Spinal cord (tissue), 10 donors: ENCODE data around the gene GMDS. TPM values are rescaled to one million over a fixed set of nuclear protein-coding genes. Genes with fewer than 3 reads are reported as not detected.

Experiments used
- DNase-seq, 6 donors: peaks; one replicate each; pipeline versions ENCODE4 v3.0.0 to v3.0.0-alpha.2; 2013 to 2015; ENCODE audit warnings: low spot score in 6 of 6, low read depth in 4 of 6
- H3K27ac ChIP-seq: one replicate; pipeline ENCODE4 v1.5.1; 2013; ENCODE audit warnings: low read depth, low read length, control low read depth
- H3K27me3 ChIP-seq: one replicate; pipeline ENCODE4 v1.6.1; 2013; ENCODE audit warnings: low read length; ENCODE audit not compliant: control insufficient read depth, insufficient read depth
- H3K36me3 ChIP-seq: one replicate; pipeline ENCODE4 v1.6.1; 2013; ENCODE audit warnings: low read length; ENCODE audit not compliant: control insufficient read depth, insufficient read depth
- H3K4me1 ChIP-seq: one replicate; pipeline ENCODE4 v1.6.1; 2013; ENCODE audit warnings: low read length; ENCODE audit not compliant: control insufficient read depth, insufficient read depth
- H3K4me3 ChIP-seq: one replicate; pipeline ENCODE4 v1.5.1; 2013; ENCODE audit warnings: low read depth, low read length, control low read depth
- H3K9me3 ChIP-seq: one replicate; pipeline ENCODE4 v1.6.1; 2013; ENCODE audit warnings: low read length; ENCODE audit not compliant: control insufficient read depth, insufficient read depth
- WGBS: methylation state at CpG from one replicate; pipeline ENCODE4 v1.1.5; 2013; ENCODE audit warnings: missing lambda C conversion rate; ENCODE audit not compliant: insufficient coverage; 5-methylcytosine and 5-hydroxymethylcytosine counted together
- polyA plus RNA-seq, 2 donors: library from polyadenylated mRNA; unstranded; fragments of 120-200 nt; gene quantifications; one replicate each; pipeline ENCODE4 v1.2.1, GENCODE V29; 2013; ENCODE audit not compliant: insufficient read length in 2 of 2
- total RNA-seq, 2 donors: library from RNA; depleted of rRNA in 1 of 2; stranded (reverse); fragments of 120-200 nt in 1 of 2; fragments of >200 nt in 1 of 2; gene quantifications; one replicate each; pipeline versions ENCODE4 v1.2.3 to v1.2.4, GENCODE V29; 2013 to 2014
- donor health status: healthy.

GMDS gene
- total and polyA plus RNA-seq, 4 donors = 35.3 to 87.4 (median 49.6) TPM

DNA sequence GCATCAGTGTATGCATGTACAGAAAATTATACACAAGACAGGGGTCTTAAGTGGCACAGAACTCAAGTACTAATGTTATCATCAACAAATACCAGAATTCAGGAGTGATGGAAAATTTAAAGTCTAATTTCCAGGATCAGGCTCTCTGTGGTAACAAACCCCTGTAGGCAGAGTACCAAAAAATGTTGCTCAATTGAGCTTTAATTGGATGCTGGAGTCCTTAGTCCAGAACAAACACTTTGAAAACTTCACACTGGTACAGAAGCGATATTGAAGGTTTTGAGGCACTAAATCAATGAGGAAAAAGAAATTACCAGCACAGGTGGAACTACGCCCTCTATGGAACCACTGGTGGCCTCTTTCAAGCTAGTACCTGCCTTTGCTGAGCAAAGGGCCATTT lies 522.6 kb downstream of the GMDS start:
- H3K27ac ChIP-seq = no peak overlapping the region
- H3K9me3 ChIP-seq = no peaks in the 10 kb centered on the region
- no peaks in the 10 kb centered on the region for H3K4me1 ChIP-seq
- no peak overlapping the region for H3K4me3 ChIP-seq
- 86% methylated on average over 1 of the region's 2 CpGs for WGBS
- peaks cover 2% of the 10 kb centered on the region for H3K36me3 ChIP-seq
- no peak for DNase-seq
- H3K27me3 ChIP-seq = no peaks in the 10 kb centered on the region

DNA sequence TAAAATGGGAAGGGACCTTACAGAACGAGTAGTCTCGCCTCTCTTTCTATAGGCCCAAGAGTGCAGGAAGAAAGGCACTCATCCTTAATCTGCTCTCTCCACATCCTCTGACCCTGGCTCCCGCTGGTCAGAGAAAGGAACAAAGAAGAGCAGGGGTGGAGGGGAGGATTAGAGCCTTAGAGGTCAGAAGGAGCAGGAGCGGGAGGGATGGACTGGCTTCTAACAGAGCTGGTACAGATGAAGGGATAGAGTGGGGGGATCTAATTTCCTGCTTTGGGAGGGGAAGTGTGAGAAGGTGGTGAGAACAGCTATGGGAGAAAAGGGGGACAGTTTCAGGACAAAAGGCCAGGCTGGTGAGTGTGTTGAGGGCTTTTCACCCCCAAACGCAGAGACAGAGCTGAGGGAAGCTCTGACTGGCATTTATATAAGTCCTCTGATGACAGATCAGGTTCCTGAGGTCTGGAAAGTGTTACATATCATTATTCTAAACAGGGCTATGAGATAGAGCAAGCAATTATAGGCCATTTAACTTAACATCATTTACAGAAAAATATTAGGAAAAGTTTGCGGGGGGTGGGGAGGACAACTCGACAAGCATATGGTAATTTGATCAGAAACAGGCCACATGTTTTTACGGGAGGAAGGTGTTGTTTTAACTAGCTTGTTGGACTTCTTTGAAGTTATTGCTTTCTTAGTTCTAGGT lies 524.6 kb downstream of the GMDS start:
- Histone ChIP-seq H3K27ac (no peak overlapping the region), H3K36me3 (peaks cover 2% of the 10 kb centered on the region), H3K4me1 (no peaks in the 10 kb centered on the region), H3K4me3 (no peak overlapping the region), H3K9me3 (no peaks in the 10 kb centered on the region), H3K27me3 (no peaks in the 10 kb centered on the region)
- 93% methylated on average over 1 of the region's 8 CpGs for WGBS
- DNase-seq = no peak

GRCh38 chr6:1719922-1720321 lies 525.5 kb downstream of the GMDS start:
- DNase-seq = no peak
- Histone ChIP-seq H3K4me3 (no peak overlapping the region), H3K36me3 (peaks cover 2% of the 10 kb centered on the region), H3K27me3 (no peaks in the 10 kb centered on the region), H3K4me1 (no peaks in the 10 kb centered on the region), H3K27ac (no peak overlapping the region), H3K9me3 (no peaks in the 10 kb centered on the region)
- WGBS = 80% methylated on average over 1 of the region's 3 CpGs

GRCh38 chr6:1716868-1717267 lies 528.5 kb downstream of the GMDS start:
- DNase-seq = no peak
- Histone ChIP-seq H3K36me3 (no peaks in the 10 kb centered on the region), H3K27me3 (no peaks in the 10 kb centered on the region), H3K4me1 (no peaks in the 10 kb centered on the region), H3K27ac (no peak overlapping the region), H3K9me3 (no peaks in the 10 kb centered on the region), H3K4me3 (no peak overlapping the region)
- 100% methylated on average over 1 of the region's 5 CpGs for whole genome bisulfite sequencing

- Histone ChIP-seq H3K27me3 (no peaks in the 10 kb centered on the region), H3K36me3 (no peaks in the 10 kb centered on the region), H3K4me3 (no peak overlapping the region), H3K27ac (no peak overlapping the region), H3K4me1 (no peaks in the 10 kb centered on the region), H3K9me3 (no peaks in the 10 kb centered on the region)
- no peak for DNase-seq
- WGBS = 76% methylated on average over 5 of the region's 5 CpGs
These were observed 529.0 kb downstream of the GMDS start for GRCh38 chr6:1716396-1716795.

DNA sequence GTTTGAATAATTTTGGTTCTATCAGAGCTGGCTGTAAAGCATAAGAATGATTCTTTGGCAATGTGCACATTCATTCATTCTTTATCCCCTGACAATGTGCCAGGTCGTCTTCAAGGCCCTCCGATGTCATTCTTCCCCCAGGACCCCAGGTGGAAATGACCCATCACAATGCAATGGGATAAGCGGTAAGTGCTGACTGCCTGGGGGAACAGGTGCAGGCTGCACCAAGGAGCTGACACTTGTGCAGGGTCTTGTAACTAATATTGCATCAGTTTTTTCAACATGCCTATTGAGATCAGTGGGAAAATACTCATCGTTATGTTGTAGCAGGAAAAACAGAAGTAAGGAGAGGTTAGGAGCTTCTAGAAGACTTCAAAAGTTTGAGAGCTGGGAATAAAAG lies 530.1 kb downstream of the GMDS start:
- H3K27me3 ChIP-seq = no peaks in the 10 kb centered on the region
- no peak overlapping the region for H3K4me3 ChIP-seq
- H3K27ac ChIP-seq = no peak overlapping the region
- DNase-seq = no peak
- WGBS = 100% methylated on average over 1 of the region's 4 CpGs
- H3K9me3 ChIP-seq = no peaks in the 10 kb centered on the region
- no peaks in the 10 kb centered on the region for H3K4me1 ChIP-seq
- H3K36me3 ChIP-seq = no peaks in the 10 kb centered on the region

DNA sequence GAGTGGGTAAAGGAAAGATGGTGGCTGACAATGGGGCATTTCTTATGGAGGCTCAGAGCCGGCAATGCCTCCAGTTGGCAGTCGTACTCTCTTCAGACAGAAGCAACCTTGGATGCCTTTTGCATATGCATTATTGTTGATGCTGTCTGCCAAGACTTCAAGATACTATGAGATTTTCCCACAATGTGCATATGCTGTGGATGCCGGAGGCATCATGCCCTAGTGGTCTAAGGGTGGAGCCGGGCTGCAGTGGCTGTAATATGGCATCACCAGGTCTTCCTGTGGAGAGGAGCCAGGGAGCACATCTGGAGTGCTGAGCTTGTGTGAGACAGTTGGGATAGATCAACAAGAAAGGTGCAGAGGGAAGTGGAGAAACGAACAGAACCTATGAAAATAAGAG lies 530.8 kb downstream of the GMDS start:
- no peak overlapping the region for H3K27ac ChIP-seq
- WGBS = 80% methylated on average over 4 of the region's 5 CpGs
- no peak overlapping the region for H3K4me3 ChIP-seq
- no peaks in the 10 kb centered on the region for H3K9me3 ChIP-seq
- H3K27me3 ChIP-seq = no peaks in the 10 kb centered on the region
- H3K36me3 ChIP-seq = no peaks in the 10 kb centered on the region
- no peak for DNase-seq
- no peaks in the 10 kb centered on the region for H3K4me1 ChIP-seq

GRCh38 chr6:1713016-1713600 lies 532.3 kb downstream of the GMDS start:
- Histone ChIP-seq H3K4me3 (no peak overlapping the region), H3K4me1 (no peaks in the 10 kb centered on the region), H3K36me3 (no peaks in the 10 kb centered on the region), H3K27ac (no peak overlapping the region), H3K27me3 (no peaks in the 10 kb centered on the region), H3K9me3 (no peaks in the 10 kb centered on the region)
- 84% methylated on average over 10 of the region's 16 CpGs for WGBS
- DNase-seq = no peak

DNA sequence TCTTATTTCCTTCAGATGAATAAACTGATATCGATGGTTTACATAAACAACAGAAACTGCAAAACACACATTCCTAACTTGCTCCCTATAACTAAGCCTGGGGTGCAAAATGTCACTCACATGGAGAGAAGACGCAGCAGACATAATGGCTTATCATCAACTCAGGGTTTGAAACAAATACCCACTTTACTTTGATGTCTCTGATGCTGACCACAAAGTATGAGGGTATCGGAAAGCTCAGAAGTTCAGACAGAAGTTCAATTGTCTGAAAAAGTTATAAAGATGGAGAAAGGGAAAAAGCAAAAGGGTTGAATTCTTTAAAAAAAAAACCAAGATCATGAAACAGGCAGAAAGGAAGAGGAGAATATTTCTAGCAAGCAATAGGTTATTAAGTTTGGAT lies 533.0 kb downstream of the GMDS start:
- no CpG with 5 or more reads among the region's 3 CpGs for WGBS
- Histone ChIP-seq H3K4me1 (no peaks in the 10 kb centered on the region), H3K27ac (no peak overlapping the region), H3K4me3 (no peak overlapping the region), H3K36me3 (no peaks in the 10 kb centered on the region), H3K27me3 (no peaks in the 10 kb centered on the region), H3K9me3 (no peaks in the 10 kb centered on the region)
- DNase-seq = no peak

DNA sequence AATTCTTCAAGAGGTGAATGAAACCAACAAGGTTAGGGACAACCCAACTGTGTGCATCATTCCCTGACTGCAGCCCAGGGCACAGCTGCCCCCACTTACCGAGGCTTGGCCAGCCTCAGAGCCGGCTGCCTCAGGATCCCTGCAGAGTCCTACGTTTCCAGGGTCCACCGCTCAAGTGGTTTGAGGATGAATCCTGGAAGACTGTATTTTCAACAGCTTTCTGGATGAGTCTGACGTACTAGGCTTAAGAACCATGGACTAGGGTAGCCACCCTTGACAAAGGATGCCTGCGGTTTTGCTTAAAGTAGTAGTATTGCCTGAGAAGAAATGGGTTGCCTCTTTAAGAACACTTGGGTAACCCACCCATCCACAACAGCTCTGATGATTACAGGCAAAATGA lies 534.3 kb downstream of the GMDS start:
- no peaks in the 10 kb centered on the region for H3K9me3 ChIP-seq
- H3K4me1 ChIP-seq = no peaks in the 10 kb centered on the region
- H3K27me3 ChIP-seq = no peaks in the 10 kb centered on the region
- H3K4me3 ChIP-seq = no peak overlapping the region
- no peak for DNase-seq
- WGBS = 86% methylated on average over 5 of the region's 6 CpGs
- H3K27ac ChIP-seq = no peak overlapping the region
- H3K36me3 ChIP-seq = no peaks in the 10 kb centered on the region
